Measurements from ENCODE around the gene LRRC36. TPM values are rescaled to one million over a fixed set of nuclear protein-coding genes. Genes with fewer than 3 reads are reported as not detected.

Gene LRRC36
- total and polyA plus RNA-seq, 2 of the 8 experiments (the other 6 are each of a cell fraction or from before 2014, with no cell fraction given), result 0.15 TPM; not detected in 1

GRCh38 chr16:67406111-67406971 is 79.7 kb downstream of the LRRC36 start (continued):
- TF ChIP-seq CBX5 (IDR thresholded peaks at IDR 0.05; ENCODE audit: low read depth, low read length), result no peak
- TF ChIP-seq CHD1 (IDR thresholded peaks at IDR 0.05; ENCODE audit: low read depth, low read length), result no peak
- TF ChIP-seq RBBP5 (IDR thresholded peaks at IDR 0.05; ENCODE audit: borderline replicate concordance, low read depth, low read length), result no peak
- no peak for TF ChIP-seq CHD7 (IDR thresholded peaks at IDR 0.05; ENCODE audit: insufficient replicate concordance, low read length)
- TF ChIP-seq SIN3A (conservative IDR thresholded peaks at IDR 0.05 in 1 of 2, IDR thresholded peaks at IDR 0.05 in 1 of 2; ENCODE audit: low read depth in 1 of 2, low read length in 2 of 2), result no peak
- no peak for TF ChIP-seq JUND (IDR thresholded peaks at IDR 0.05; ENCODE audit: low read length)
- no peak for TF ChIP-seq BACH1 (IDR thresholded peaks at IDR 0.05; ENCODE audit: low read length)
- no peak for TF ChIP-seq USF2 (IDR thresholded peaks at IDR 0.05; ENCODE audit: low read length)
